IMR-90 (cell line): ENCODE measurements around the gene ZNF598. TPM values are rescaled to one million over a fixed set of nuclear protein-coding genes. Genes with fewer than 3 reads are reported as not detected.

ENCODE experiments used
- ATAC-seq: fragments of 200-7000 bp; cut with Tn5 transposase; 2 replicates; pipeline ENCODE4 v1.9.1; 2020; ENCODE audit warnings: low read depth, mild to moderate bottlenecking, moderate library complexity
- BruUV-seq: library from RNA; stranded (reverse); fragments of 400-500 nt; replicated peaks from 2 replicates; lab custom pipeline; 2021; lab: Mats Ljungman, UMichigan
- CTCF ChIA-PET: fragments of 300-600 bp; formaldehyde crosslinking; extraction: SDS; loops from one replicate; lab custom pipeline; 2021; ENCODE audit warnings: antibody characterized with exemption; lab: Yijun Ruan, JAX
- POLR2A ChIA-PET: fragments of 300-600 bp; sonication (Branson Sonifier 250); formaldehyde crosslinking; loops from one replicate; lab custom pipeline; 2022; ENCODE audit warnings: antibody characterized with exemption; ENCODE audit not compliant: unreplicated experiment; lab: Charles Lee
- DNase-seq: peaks from one replicate; pipeline ENCODE4 v3.0.0; 2013
- H2AFZ ChIP-seq: replicated peaks from 2 replicates; pipeline ENCODE3; 2013; ENCODE audit warnings: low read length, mild to moderate bottlenecking; ENCODE audit not compliant: poor library complexity
- H2AK5ac ChIP-seq: 2 replicates; pipeline ENCODE4 v1.6.1; 2013; ENCODE audit warnings: low read depth, low read length, inconsistent platforms
- H2AK9ac ChIP-seq: replicated peaks from 2 replicates; pipeline ENCODE3; 2013; ENCODE audit warnings: mild to moderate bottlenecking, low read depth, low read length, moderate library complexity; ENCODE audit not compliant: poor library complexity
- H2BK120ac ChIP-seq: 2 replicates; pipeline ENCODE4 v1.6.1; 2013; ENCODE audit warnings: low read depth, low read length, inconsistent platforms
- H2BK15ac ChIP-seq: 3 replicates; pipeline ENCODE4 v1.6.1; 2013; ENCODE audit warnings: low read depth, low read length, inconsistent platforms
- H2BK20ac ChIP-seq: 2 replicates; pipeline ENCODE4 v1.6.1; 2013; ENCODE audit warnings: low read depth, mild to moderate bottlenecking, inconsistent platforms, low read length, moderate library complexity
- H2BK5ac ChIP-seq: 2 replicates; pipeline ENCODE4 v1.6.1; 2013; ENCODE audit warnings: mild to moderate bottlenecking, low read depth, low read length, inconsistent platforms; ENCODE audit not compliant: poor library complexity, severe bottlenecking
- H3K14ac ChIP-seq: replicated peaks from 2 replicates; pipeline ENCODE4 v1.6.1; 2013; ENCODE audit warnings: low read depth, low read length, inconsistent platforms
- H3K18ac ChIP-seq: 2 replicates; pipeline ENCODE4 v1.6.1; 2013; ENCODE audit warnings: low read depth, low read length, control low read depth
- H3K23ac ChIP-seq: 2 replicates; pipeline ENCODE4 v1.6.1; 2013; ENCODE audit warnings: low read depth, low read length, inconsistent platforms
- H3K27ac ChIP-seq: 2 replicates; pipeline ENCODE4 v1.5.1; 2013; ENCODE audit warnings: mild to moderate bottlenecking, control low read depth, low read length; ENCODE audit not compliant: insufficient read depth
- H3K27me3 ChIP-seq: 2 replicates; pipeline ENCODE4 v1.6.1; 2013; ENCODE audit warnings: low read length; ENCODE audit not compliant: control insufficient read depth, insufficient read depth
- H3K36me3 ChIP-seq: 2 replicates; pipeline ENCODE4 v1.6.1; 2013; ENCODE audit warnings: low read length, mixed read lengths; ENCODE audit not compliant: control insufficient read depth, insufficient read depth
- H3K4ac ChIP-seq: 2 replicates; pipeline ENCODE4 v1.6.1; 2013; ENCODE audit warnings: low read depth, low read length, inconsistent platforms
- H3K4me1 ChIP-seq: 2 replicates; pipeline ENCODE4 v1.6.1; 2013; ENCODE audit warnings: low read length, mixed read lengths; ENCODE audit not compliant: control insufficient read depth, insufficient read depth
- H3K4me2 ChIP-seq: 2 replicates; pipeline ENCODE4 v1.6.1; 2013; ENCODE audit warnings: low read depth, mild to moderate bottlenecking, control low read depth, low read length, moderate library complexity
- H3K4me3 ChIP-seq: 2 replicates; pipeline ENCODE4 v1.5.1; 2013; ENCODE audit warnings: low read depth, mild to moderate bottlenecking, control low read depth, low read length, moderate library complexity; ENCODE audit not compliant: insufficient read depth
- H3K56ac ChIP-seq: 2 replicates; pipeline ENCODE4 v1.6.1; 2013; ENCODE audit warnings: low read length, inconsistent platforms; ENCODE audit not compliant: insufficient read depth; ENCODE audit errors: extremely low read depth
- H3K79me1 ChIP-seq, 2 experiments: 2 replicates each; pipeline ENCODE4 v1.6.1; 2013; ENCODE audit warnings: low read length in 2 of 2, inconsistent platforms in 1 of 2, low read depth in 1 of 2
- H3K9ac ChIP-seq: 2 replicates; pipeline ENCODE4 v1.6.1; 2013; ENCODE audit warnings: low read depth, low read length, control low read depth
- H3K9me1 ChIP-seq: 2 replicates; pipeline ENCODE4 v1.6.1; 2013; ENCODE audit warnings: low read length, inconsistent platforms; ENCODE audit not compliant: insufficient read depth
- H3K9me3 ChIP-seq: 2 replicates; pipeline ENCODE4 v1.6.1; 2013; ENCODE audit warnings: low read length; ENCODE audit not compliant: control insufficient read depth, insufficient read depth
- H4K20me1 ChIP-seq: 2 replicates; pipeline ENCODE4 v1.6.1; 2013; ENCODE audit warnings: low read length, inconsistent platforms; ENCODE audit not compliant: insufficient read depth
- H4K5ac ChIP-seq: 2 replicates; pipeline ENCODE4 v1.6.1; 2013; ENCODE audit warnings: mild to moderate bottlenecking, low read depth, low read length, control low read depth
- H4K8ac ChIP-seq, 2 experiments: 2 replicates each; pipeline ENCODE4 v1.6.1; 2013; ENCODE audit warnings: low read depth in 2 of 2, low read length in 2 of 2, control low read depth in 1 of 2, inconsistent platforms in 1 of 2
- H4K91ac ChIP-seq: 2 replicates; pipeline ENCODE4 v1.6.1; 2013; ENCODE audit warnings: low read depth, low read length, inconsistent platforms; ENCODE audit not compliant: insufficient read depth
- CHD1 ChIP-seq: IDR thresholded peaks from 2 replicates; pipeline ENCODE4 v1.6.1; 2012; ENCODE audit warnings: low read depth, low read length, improper control_type of control experiment
- FOS ChIP-seq: fragments of 150-350 bp; IDR thresholded peaks from 2 replicates; pipeline ENCODE4 v1.6.1; 2016; ENCODE audit warnings: low read depth, low read length
- MXI1 ChIP-seq: IDR thresholded peaks from 2 replicates; pipeline ENCODE4 v1.6.1; 2012; ENCODE audit warnings: low read depth, mild to moderate bottlenecking, low read length, moderate library complexity, borderline replicate concordance
- NFE2L2 ChIP-seq: fragments of 150-350 bp; IDR thresholded peaks from 2 replicates; pipeline ENCODE4 v1.6.1; 2016; ENCODE audit warnings: low read depth, mild to moderate bottlenecking, low read length
- SMC3 ChIP-seq: fragments of 150-350 bp; IDR thresholded peaks from 2 replicates; pipeline ENCODE4 v1.6.1; 2016; ENCODE audit warnings: low read depth, mild to moderate bottlenecking, antibody characterized with exemption, low read length, moderate library complexity
- WGBS, 2 experiments: methylation state at CpG; one replicate each; pipeline versions ENCODE4 v1.1.5 to v1.1.7; 2013; ENCODE audit warnings: missing lambda C conversion rate in 2 of 2; ENCODE audit not compliant: insufficient read length in 1 of 2; ENCODE audit errors: extremely low coverage in 2 of 2; 5-methylcytosine and 5-hydroxymethylcytosine counted together
- dilution Hi-C: fragments of 300-500 bp; cut with HindIII; formaldehyde crosslinking; loops from one replicate; pipeline ENCODE4 v1.14.3; 2018; ENCODE audit warnings: low sequenced_read_pairs; ENCODE audit not compliant: unreplicated experiment
- in situ Hi-C: fragments of 300-500 bp; cut with MboI; formaldehyde crosslinking; loops from 3 replicates; pipeline ENCODE4 v1.14.3; 2019; ENCODE audit warnings: low sequenced_read_pairs, inconsistent platforms, mixed read lengths
- intact Hi-C: fragments of 100-400 bp; cut with micrococcal nuclease; formaldehyde crosslinking; loops from 2 replicates; pipeline ENCODE4 v1.10.0; 2022
- polyA plus RNA-seq, 3 experiments: library from polyadenylated mRNA; depleted of rRNA; stranded (reverse); fragments of >200 nt; gene quantifications; 2 replicates each; pipeline ENCODE4 v1.2.3, GENCODE V29; 2012; ENCODE audit warnings: low replicate concordance in 1 of 3
- total RNA-seq: library from RNA; depleted of rRNA; stranded (reverse); fragments of >200 nt; gene quantifications from 2 replicates; pipeline ENCODE4 v1.2.3, GENCODE V29; 2012
- TF ChIP-seq, protein P1 (sequence below): fragments of 150-350 bp; IDR thresholded peaks from 2 replicates; pipeline ENCODE4 v1.6.1; 2017; ENCODE audit warnings: mild to moderate bottlenecking, antibody characterized with exemption, low read length, low read depth

Gene ZNF598
- total and polyA plus RNA-seq, 2 of the 4 experiments (the other 2 are of a cell fraction), result 3.4 to 36.4 TPM

DNA sequence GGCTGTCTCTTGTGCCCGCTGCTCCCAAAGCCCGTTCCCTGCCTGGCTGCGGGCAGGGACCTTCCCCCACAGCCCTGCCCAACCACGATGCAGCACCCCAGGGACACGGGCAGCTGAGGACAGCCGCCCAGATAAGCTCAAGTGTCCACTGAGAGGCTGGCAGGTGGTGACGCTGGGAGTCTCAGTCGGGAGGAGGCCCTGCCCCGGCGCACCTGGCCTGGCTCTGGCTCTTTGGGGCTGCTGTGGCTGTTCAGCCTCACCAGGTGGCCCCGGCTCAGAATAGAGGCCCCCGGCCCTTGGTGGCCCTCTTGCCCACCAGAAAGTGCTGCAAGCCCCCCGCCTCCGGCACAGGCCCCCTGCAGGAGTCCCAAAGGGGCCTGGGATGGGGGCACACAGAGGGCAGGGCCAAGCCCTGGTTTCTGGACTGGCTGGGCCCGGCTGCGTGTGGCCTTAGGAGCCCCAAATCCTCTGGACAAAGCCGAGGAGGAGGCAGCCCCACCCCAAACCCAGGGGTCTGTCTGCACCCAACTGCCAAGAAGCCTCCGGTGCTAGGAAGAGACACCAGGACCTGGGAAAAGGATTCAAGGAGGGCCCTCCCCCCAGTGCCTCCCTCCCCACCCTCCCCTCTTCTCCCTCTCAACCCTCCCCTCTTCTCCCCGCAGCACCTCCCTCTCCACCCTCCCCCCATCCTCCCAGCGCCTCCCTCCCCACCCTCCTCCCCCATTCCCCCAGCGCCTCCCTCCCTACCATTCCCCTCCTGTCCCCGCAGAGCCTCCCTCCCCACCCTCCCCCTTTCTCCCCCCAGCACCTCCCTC, 32.8 kb upstream of the ZNF598 start:
- peak overlapping the region; percentile 23; the same call in 1 of the 2 replicates for H4K91ac ChIP-seq
- CTCF ChIA-PET, result no interaction called here

More for the DNA sequence above, 32.8 kb upstream of the ZNF598 start:
- Histone ChIP-seq H4K20me1 (no peaks in the 10 kb centered on the region; the same call in 1 of the 2 replicates), H3K4me1 (peaks cover 42% of the 10 kb centered on the region), H3K4me3 (no peak overlapping the region), H2AK5ac (peak overlapping the region; percentile 66), H3K4me2 (no peak overlapping the region), H3K27me3 (no peaks in the 10 kb centered on the region), H3K9me1 (peaks cover 17% of the 10 kb centered on the region), H3K79me1 (peaks cover 16 to 47% of the 10 kb centered on the region in 2 experiments; a peak in 3 of 4 replicates), H2BK20ac (no peak overlapping the region), H2AFZ (no peak overlapping the region), H3K27ac (no peak overlapping the region), H3K36me3 (peaks cover 21% of the 10 kb centered on the region; the same call in 1 of the 2 replicates), H3K14ac (no peak overlapping the region), H2BK120ac (peak overlapping the region; percentile 10; the same call in 1 of the 2 replicates), H4K5ac (no peak overlapping the region; the same call in 1 of the 2 replicates), H3K18ac (no peak overlapping the region; the same call in 1 of the 2 replicates), H4K8ac (no peak overlapping the region), H3K9ac (no peak overlapping the region), H3K56ac (no peak overlapping the region), H2AK9ac (peak overlapping the region; percentile 77), H3K4ac (peak overlapping the region; percentile 15), H3K23ac (no peak overlapping the region), H2BK15ac (no peak overlapping the region), H3K9me3 (no peaks in the 10 kb centered on the region), H2BK5ac (no peak overlapping the region)
- no peak for ATAC-seq
- dilution Hi-C loops, result no loop called here
- 89% methylated on average over 12 of the region's 22 CpGs; no CpG with 5 or more reads in 1 of the 2 experiments for WGBS, 2 experiments
- in situ Hi-C loops, result no loop called here
- intact Hi-C loops, result no loop called here
- POLR2A ChIA-PET, result no interaction called here
- no TSS peak for BruUV-seq
- TF ChIP-seq MXI1 (no peak), FOS (no peak), NFE2L2 (no peak), CHD1 (no peak), SMC3 (no peak)
- TF ChIP-seq, protein P1, sequence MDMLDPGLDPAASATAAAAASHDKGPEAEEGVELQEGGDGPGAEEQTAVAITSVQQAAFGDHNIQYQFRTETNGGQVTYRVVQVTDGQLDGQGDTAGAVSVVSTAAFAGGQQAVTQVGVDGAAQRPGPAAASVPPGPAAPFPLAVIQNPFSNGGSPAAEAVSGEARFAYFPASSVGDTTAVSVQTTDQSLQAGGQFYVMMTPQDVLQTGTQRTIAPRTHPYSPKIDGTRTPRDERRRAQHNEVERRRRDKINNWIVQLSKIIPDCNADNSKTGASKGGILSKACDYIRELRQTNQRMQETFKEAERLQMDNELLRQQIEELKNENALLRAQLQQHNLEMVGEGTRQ, result no peak
- no peak for DNase-seq
